8988T (cell line): Measurements from ENCODE around the gene MYO1D.

Experiments used
- DNase-seq: peaks from one replicate; pipeline ENCODE4 v3.0.0; 2011

MYO1D gene

DNA sequence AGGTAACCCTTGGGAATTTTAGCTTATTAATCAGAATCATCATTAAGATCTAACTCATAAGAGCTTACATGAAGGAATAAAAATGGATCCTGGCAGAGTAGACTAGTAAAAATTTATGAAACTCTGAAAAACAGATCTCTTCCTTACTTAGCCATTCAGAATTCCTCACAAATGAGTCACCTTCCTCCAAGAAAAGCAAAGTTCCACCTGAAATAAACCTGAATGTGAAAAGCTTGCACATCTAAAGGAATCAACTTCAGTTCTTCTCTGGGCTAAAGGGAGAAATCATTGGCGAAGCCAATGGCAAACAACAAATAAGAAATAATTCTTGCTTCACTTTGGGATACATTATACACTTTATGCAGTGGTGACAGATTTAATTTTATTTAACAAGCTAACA, 22.7 kb downstream of the MYO1D start:
- DNase-seq = no peak

DNA sequence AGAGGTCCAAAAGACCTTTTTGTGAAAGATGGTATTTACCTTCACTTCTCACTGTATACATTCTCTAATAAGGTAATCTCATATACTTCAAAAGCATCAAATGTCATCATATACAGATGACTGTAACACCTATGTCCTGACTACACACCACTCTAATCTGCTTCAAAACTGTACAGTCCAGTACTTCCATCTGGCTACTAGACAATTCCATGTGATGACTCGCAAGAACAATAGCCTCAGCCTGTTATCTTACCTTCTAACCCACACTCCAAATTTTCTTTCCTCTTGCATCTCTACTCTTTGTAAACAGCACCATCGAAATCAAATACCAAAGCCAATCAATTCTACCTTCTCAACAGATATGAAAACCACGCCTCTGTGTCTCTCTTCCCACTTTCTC, 24.1 kb downstream of the MYO1D start:
- DNase-seq = no peak

DNA sequence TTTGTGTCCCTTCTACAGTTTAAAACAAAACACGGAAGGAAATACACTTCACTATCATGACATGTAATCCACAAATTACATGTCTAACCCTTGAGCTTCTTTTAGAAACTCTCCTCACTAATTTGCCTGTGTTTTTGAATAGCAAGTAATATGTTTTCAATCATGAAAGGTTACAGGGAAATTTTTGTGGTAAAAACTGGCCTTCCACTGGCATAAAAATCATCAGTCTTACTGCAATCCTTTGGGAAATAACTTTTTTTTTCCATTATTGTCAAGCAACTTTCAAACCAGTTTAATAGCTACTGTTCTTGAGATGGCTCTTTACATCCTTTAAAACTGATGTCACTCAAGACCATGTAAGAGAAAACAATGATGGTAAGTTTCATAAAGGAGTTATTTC, 27.0 kb downstream of the MYO1D start:
- DNase-seq = no peak

DNA sequence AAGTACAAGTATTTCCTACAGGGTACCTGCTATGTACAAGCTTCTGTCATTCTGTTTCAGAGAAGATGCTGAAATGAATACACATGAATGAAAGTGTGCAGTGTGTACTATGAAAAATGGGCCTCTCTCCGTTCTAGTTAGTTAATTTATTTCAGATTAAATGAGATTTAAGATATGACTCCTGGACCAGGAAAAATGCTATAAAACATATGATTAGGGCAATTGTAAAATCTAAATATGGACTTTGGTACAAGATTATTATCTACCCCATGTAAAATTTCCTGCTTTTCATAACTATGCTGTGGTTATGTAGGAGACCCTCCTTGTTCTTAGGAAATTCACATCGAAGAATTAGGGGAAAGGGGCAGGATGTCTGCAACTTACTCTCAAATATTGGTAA, 28.9 kb downstream of the MYO1D start:
- DNase-seq = no peak

DNA sequence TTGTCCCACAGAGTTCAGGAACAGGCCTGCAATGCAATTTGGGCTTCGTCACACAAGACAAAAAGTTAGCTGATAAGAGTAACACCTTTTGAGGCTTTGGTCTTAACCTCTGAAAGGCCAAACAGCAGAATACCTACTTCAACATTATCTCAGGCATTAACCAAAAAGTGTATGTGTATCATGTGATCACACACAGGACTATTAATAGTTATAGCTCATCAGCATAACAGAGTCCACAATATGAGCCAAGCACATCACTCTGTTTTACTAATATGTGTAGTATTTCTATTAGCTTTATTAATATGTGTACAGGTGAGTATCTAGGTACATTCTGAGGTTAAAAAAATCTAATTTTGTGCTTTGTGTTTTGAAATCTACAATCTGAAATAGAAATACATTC, 30.8 kb downstream of the MYO1D start:
- no peak for DNase-seq

DNA sequence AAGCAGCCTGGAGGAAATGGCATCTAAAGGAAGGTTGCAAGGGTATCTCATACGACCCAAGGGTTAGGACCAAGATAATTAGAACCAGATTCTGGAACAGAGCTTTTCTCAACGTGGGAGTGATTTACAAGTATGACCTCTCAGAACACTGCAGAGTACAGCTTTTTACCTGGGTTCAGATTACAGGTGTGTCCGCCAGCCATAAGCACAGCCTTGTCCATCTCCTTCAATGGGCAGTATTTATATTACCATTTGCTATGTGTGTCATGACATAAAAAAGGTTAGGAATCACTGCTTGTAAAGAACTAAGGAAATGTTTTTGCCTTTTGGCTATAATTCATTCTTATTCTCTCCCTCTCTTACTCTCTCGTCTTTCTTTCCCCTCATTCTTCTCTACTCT, 36.7 kb downstream of the MYO1D start:
- DNase-seq = no peak

DNA sequence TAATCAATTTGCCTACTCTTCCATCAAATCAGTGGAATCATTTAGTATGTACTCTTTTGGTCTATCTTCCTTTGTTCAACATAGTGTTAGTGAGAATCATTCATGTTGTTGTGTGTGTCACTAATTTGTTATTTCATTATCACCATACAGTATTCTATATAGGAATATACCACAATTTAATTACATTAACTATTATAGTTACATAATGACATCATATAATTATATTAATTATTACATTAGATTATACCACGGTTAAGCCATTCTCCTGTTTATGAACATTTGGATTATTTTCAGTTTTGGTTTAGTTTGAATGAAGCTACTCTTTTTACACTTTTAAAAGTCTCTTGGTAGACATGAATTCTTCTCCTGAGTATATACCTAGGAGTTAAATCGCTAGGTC, 40.4 kb downstream of the MYO1D start:
- no peak for DNase-seq

DNA sequence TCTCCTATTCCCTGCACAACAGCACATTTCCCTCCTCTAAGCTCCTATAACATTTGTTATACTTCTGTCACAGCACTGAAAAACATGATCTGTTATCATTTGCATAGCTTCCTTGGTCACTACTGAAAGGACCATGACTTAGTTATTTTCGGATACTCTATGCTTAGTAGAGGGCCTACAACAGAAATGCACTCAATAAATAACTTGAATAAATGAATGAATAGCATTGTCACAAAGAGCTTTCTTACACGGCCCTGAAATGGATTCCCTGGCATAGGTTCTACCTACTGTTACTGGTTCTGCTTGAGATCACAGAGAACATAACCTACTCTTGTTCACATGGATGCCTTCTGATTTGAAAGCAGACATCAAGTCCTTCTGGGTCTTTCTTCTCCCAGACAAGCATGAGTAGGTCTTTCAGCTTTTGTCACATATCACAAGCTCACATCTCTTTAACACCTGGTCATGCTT, 41.6 kb downstream of the MYO1D start:
- DNase-seq = no peak

DNA sequence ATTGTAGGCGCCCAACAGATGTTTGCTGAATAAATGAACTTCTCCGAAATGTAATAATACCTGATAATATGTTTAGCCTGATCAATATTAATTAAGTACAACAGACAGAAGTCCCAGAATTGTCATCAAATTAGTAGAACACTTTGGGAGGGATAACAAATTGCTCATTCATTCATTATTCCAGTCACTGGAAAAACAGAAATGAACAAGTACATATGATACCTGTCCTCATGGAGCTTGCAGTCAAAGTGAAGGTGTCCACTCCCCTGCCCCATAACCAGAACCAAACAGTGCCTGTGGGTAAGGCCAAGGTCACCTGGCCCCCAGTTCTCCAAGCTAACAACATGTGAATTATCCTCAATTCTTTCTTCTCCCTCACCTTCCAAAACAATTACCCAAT, 42.8 kb downstream of the MYO1D start:
- DNase-seq = no peak

DNA sequence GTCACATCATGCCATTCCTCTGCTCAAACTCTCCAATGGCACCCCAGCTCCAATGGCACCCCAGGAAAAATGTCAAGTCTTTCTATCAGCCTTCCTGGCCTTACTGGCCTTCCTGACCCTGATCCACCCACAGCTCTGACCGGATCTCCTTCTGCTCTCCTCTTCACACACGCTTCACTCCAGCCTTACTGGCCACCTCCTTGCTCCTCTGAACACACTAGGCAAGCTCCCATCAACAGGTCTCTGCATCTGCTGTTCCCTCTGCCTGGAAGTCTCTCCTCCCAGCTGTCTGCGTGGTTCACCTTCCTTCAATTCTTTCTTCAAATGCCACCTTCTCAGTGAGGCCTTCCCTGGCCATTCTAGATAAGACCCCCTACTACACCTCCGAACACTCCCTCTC, 43.4 kb downstream of the MYO1D start:
- no peak for DNase-seq

DNA sequence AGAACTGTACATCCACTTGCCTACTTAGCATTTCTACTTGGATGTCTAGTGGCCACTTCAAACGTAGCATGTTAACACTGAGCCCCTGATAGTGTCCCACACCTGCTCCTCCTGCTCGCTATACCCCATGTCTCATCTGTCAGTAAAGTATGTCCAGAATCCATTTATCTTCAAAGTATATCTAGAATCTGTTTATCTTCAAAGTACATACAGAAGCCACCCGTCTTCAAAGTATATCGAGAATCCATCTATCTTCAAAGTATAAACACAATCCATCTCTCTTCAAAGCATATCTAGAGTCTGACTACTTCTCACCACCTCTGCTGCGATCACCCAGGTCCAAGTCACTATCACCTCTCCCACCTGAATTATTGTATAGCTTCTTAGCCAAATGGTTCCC, 43.8 kb downstream of the MYO1D start:
- no peak for DNase-seq

DNA sequence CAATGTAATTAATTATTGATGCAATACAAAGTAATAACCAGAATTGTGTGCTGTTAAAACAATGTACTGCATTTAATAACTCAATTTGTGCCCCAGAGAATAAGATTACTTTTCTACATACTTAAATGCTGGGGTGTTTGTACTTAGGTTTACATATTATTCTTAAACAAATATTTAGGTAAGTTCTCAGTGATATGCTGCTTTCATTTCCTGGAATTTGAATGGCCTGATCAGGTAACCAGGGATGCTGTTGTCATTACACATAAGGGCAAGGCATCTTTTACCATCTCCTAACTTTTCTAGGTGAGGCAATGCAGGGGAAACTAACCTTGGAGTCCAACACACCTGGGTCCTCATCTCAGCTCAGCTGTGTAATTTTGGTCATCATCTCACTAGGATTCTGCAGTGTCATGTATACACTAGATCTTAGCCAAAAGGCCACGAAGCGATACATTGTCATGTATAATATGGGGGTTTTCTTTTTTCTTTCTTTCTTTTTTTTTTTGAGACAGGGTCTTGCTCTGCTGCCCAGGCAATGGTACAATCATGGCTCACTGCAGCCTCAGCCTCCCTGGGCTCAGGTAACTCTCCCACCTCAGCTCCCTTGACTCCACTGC, 45.2 kb downstream of the MYO1D start:
- DNase-seq = no peak

DNA sequence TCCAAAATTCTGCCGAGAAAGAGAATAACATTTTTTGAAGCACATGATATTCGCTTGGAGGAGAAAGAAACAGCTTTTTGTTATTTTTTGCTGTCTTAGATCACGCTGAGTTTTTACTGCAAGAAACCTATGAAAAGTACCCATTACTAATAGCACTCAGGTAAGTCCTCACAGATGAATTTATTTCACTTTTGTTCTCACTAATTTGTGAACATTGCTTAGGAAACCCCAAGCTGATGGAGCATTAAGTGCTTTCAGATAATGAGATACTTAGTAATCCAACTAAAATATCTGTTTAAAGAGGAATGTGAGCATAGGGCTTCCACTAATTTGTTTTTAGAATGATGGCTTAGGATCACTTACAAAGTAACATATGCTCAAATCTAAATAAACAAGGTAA, 45.7 kb downstream of the MYO1D start:
- no peak for DNase-seq

DNA sequence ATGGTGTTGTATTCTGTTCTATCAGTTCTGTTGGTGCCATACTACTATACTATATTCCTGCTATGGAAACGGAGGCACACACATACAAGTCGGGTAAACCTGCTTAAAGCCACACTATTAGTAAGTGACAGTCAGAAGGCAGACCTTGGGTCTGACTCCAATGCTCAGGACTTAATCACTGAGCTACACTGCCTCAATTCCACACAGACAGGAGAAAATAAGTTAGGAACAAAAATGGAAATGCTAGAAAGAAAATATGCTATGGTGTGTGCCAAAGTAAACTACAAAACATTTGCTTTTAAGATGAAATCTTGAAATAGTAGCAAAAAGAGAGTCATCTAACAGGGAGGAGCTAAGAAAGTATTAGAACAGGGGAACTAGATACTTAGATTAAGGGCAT, 48.1 kb downstream of the MYO1D start:
- DNase-seq = no peak

DNA sequence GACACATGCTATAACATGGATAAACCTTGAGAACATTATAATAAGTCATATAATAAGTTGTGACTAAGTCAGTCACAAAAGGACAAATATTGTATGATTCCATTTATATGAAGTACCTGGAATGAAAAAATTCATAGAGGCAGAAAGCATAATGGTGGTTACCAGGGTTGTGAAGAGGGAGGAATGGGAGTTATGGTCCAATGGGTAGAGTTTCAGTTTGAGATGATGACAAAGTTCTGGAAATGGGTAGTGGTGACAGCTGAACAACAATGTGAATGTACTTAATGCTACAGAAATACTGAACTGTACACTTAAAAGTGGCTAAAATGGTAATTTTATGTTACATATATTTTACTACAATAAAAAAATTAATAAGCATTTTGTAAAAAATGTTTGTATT, 49.7 kb downstream of the MYO1D start:
- no peak for DNase-seq

DNA sequence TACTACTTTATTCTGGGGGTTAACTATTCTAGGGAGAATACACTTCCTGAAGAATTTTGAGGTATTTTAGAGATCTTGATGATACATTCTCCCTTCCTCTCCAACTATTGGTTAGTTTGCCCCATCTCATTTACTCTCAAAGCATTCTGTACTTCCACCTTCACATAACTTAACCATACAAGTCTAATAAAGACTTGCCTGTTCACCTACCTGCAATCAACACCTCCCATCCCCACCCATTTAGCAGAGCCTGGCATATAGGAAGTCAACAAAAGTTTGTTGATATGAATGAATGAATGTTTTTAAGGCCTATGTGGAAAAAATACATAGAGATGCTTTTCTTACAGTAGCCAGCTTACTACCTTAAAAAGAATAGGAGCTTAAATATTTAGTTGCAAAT, 50.8 kb downstream of the MYO1D start:
- DNase-seq = no peak

DNA sequence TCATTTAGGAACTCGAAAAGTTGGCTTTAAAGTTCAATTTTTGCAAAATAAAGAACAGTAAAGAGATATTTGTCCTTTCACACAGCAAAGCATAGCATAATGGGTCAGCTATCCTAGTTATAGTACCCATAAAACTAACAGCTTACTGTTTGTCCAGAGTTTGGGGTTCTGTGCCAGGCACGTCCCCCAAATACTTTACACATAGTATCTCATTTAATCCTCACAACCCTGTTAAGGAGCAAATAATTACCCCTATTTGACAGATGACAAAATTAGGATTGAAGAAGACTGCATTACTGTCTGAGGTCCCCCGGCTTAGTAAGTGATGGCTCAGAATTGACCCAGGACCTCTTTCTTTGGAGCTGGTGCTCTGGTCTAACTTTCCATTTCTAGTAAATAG, 52.6 kb downstream of the MYO1D start:
- DNase-seq = no peak

DNA sequence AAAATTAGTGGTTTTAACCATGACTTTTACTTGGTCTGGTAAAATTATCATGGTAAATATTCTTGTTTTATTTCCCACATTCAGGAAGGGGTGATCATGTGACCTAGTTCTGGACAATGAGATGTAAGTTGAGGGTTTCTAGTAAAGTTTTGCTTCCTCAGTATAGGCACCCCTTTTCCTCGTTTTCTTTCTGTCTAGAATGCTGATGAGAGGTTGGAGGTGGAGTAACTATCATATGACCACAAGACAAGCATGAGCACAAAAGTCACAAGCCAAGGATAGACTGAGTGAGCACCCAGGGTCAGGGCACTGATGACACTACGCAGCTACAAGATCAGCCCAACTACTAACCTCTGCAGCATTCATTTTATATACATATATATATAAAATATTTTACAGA, 53.9 kb downstream of the MYO1D start:
- no peak for DNase-seq

DNA sequence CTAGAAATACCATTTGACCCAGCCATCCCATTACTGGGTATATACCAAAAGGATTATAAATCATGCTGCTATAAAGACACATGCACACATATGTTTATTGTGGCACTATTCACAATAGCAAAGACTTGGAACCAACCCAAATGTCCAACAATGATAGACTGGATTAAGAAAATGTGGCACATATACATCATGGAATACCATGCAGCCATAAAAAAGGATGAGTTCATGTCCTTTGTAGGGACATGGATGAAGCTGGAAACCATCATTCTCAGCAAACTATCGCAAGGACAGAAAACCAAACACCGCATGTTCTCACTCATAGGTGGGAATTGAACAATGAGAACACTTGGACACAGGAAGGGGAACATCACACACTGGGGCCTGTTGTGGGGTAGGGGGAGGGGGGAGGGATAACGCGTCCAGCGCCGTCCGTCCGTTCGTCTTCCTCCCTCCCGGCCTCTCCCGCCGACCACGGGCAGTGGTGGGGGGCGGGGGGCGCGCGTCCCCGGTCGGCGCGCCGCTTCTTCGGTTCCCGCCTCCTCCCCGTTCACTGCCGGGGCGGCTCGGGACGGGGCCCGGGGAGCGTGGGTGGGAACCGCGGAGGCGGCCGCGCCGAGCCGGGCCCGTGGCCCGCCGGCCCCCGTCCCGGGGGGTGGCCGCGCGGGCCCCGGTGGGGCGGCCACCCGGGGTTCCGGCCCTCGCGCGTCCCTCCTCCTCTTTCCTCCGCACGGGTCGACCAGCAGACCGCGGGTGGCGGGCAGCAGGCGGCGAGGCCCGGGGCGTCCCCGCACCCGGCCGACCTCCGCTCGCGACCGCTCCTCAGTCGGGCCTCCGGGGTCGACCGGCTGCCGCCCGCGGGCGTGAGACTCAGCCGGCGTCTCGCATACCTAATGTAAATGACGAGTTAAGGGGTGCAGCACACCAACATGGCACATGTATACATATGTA, 54.7 kb downstream of the MYO1D start:
- peak; percentile 9 for DNase-seq

DNA sequence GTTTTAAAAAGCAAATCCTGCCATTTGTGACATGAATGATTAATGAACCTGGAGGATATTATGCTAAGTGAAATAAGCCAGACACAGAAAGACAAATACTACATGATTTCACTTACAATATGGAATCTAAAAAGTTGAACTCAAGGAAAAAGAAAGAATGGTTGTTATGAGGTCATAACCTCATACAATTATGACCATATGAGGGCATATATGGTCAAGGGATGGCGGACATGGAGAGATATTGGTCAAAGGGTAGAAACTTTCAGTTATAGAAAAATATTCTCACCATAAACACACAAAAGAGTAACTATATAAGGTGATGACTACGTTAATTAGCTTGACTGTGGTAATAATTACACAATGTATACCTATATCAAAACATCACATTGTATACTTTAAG, 56.5 kb downstream of the MYO1D start:
- no peak for DNase-seq

DNA sequence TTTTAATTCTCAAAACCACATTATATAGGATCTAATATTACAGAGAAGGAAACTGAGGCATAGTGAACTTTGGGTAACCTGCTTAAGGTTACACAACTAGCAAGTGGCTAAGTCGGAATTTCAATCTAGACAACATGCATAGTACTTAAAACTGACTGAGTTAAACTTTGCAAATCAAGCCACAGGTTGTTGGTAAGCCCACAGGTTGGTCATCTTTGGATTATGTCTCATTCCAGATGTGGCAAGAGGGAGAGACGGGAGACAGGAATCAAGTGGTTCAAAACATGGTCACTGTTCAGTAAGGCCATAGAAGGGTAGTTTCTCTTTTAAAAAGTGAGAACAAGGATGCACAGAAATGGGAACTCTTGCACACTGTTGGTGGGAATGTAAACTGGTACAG, 57.1 kb downstream of the MYO1D start:
- no peak for DNase-seq

DNA sequence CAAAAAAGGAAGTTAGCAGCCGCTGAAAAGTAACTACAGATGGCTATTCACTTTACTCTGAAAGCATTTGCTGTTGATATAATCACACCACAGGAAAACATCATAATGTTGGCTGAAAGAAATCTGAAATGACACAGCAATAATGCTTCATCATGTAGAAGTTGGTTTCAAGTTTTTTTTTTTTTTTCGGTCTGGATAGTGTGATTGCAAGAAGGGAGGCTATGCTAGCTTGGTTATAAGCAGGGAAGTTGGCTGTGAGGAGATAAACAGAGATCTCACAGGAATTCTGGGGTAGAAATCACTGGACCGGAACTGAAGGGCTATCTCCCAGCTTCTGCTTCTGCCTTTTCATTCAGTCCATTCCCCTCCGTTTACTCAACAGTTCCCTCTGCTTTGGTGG, 57.9 kb downstream of the MYO1D start:
- no peak for DNase-seq

DNA sequence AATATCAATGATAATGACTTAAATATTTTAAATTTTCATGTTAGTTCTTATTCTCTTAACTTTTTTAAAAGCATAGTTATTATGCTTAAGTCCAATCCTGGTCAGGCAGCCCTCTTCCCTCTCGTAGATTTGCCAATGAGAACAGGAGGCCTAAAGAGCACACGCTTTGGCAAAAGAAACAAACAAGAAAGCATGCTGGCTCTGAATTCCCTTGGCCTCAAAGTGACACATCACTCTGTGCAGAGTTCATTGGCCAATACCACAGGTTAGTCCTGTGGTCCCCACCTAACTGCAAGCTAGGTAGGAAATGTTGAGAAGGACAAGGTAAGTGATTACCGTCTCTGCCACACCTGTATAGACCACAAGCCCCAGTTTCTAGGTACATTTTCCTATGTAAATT, 61.5 kb downstream of the MYO1D start:
- DNase-seq = no peak

DNA sequence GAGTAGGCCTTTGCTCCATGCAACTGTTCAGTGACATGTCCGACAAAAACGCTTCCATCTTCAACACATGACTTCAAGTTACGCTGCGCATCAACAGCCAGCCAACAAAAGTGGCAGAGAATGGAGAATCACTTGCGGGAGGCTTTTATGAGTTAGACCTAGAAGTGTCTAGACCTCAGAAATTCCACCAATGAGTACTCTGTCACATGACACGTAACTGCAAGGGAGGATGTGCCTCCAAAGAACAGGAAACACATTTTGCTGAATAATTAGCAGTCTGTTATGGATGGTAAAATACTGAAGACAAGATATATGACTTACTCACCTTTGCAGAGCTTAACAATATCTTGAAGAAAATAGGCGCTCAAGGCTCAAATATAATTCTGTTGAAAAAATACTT, 62.1 kb downstream of the MYO1D start:
- DNase-seq = no peak

DNA sequence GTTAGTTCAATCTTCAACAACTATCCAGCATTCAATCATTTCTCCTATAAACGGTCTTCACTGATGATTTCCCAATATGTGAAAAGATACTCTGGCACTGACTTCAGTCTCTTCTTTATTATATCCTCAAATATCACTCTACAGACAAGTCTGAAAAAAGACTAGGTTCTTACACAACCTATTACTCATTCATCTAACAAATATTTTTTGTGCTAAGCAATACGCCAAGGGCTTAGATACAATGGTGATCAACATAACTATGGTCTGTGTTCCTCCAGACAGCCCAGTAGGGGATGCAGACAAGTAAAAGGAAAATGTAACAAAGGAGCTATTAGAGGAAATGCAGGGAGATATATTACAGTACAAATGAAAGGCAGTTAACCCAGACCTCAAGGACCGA, 63.9 kb downstream of the MYO1D start:
- DNase-seq = no peak
